Measurements from ENCODE around the gene IL36G. TPM values are rescaled to one million over a fixed set of nuclear protein-coding genes. Genes with fewer than 3 reads are reported as not detected.

Gene IL36G
- total RNA-seq, 5 donors from 2014 or later (not counting 1 experiment from before 2014, with no cell fraction given) = not detected

- ChIA-PET POLR2A (no interaction called here), CTCF (no interaction called here)
- no peaks in the 10 kb centered on the region for H3K9me3 ChIP-seq
- H3K4me3 ChIP-seq (ENCODE audit: control insufficient read depth in 1 of 2, extremely low read depth in 1 of 2, low read length in 1 of 2) = no peak overlapping the region
- Mint-ChIP-seq H3K9me3 (no peaks in the 10 kb centered on the region), H3K4me3 (no peak overlapping the region), H3K36me3 (no peaks in the 10 kb centered on the region), H3K4me1 (no peaks in the 10 kb centered on the region), H3K27ac (no peak overlapping the region), H3K27me3 (no peaks in the 10 kb centered on the region)
- H3K27me3 ChIP-seq (replicated peaks in 1 of 2; ENCODE audit: control insufficient read depth in 2 of 2, extremely low read depth in 1 of 2, insufficient read depth in 2 of 2, low read length in 1 of 2) = peaks cover 0 to 8% of the 10 kb centered on the region in 2 experiments
- WGBS (ENCODE audit: insufficient coverage) = no CpG with 5 or more reads among the region's 3 CpGs
- DNase-seq = no peak
- ATAC-seq (replicated peaks in 1 of 4) = no peak
- H3K27ac ChIP-seq (ENCODE audit: low read length) = no peak overlapping the region
- no peaks in the 10 kb centered on the region for H3K4me1 ChIP-seq (ENCODE audit: control insufficient read depth in 1 of 2, extremely low read depth in 1 of 2, insufficient read depth in 2 of 2, low read length in 2 of 2)
- H3K36me3 ChIP-seq (ENCODE audit: control insufficient read depth in 2 of 2, extremely low read depth in 1 of 2, insufficient read depth in 1 of 2, low read length in 1 of 2) = no peaks in the 10 kb centered on the region
These were observed 15.3 kb upstream of the IL36G start for GRCh38 chr2:112962308-112963175.

GRCh38 chr2:112967023-112967422 is 10.8 kb upstream of the IL36G start:
- no peak overlapping the region for H3K4me3 Mint-ChIP-seq
- Histone ChIP-seq H3K27me3 (replicated peaks in 1 of 2; ENCODE audit: control insufficient read depth in 2 of 2, extremely low read depth in 1 of 2, insufficient read depth in 2 of 2, low read length in 1 of 2) (no peaks in the 10 kb centered on the region), H3K4me1 (ENCODE audit: control insufficient read depth in 1 of 2, extremely low read depth in 1 of 2, insufficient read depth in 2 of 2, low read length in 2 of 2) (peaks cover 2 to 6% of the 10 kb centered on the region in 2 experiments), H3K36me3 (ENCODE audit: control insufficient read depth in 2 of 2, extremely low read depth in 1 of 2, insufficient read depth in 1 of 2, low read length in 1 of 2) (no peaks in the 10 kb centered on the region), H3K27ac (ENCODE audit: low read length) (no peak overlapping the region), H3K9me3 (no peaks in the 10 kb centered on the region), H3K4me3 (ENCODE audit: control insufficient read depth in 1 of 2, extremely low read depth in 1 of 2, low read length in 1 of 2) (no peak overlapping the region)
- H3K9me3 Mint-ChIP-seq = peaks cover 0 to 5% (median 0%) of the 10 kb centered on the region in 3 donors
- WGBS (ENCODE audit: insufficient coverage) = no CpG with 5 or more reads among the region's 2 CpGs
- H3K27ac Mint-ChIP-seq = no peak overlapping the region
- ChIA-PET CTCF (interaction anchor here in 1 of 2 donors (0.8 kb wide), 1 partner anchor 12 kb away, joined by 4 read pairs; no protein-coding TSS in a partner anchor), POLR2A (no interaction called here)
- no peaks in the 10 kb centered on the region for H3K36me3 Mint-ChIP-seq
- ATAC-seq (replicated peaks in 1 of 4) (no peak), DNase-seq (no peak)
- H3K4me1 Mint-ChIP-seq = peaks cover 5 to 9% (median 8%) of the 10 kb centered on the region in 3 donors
- no peaks in the 10 kb centered on the region for H3K27me3 Mint-ChIP-seq

GRCh38 chr2:112972423-112973086 is 5.3 kb upstream of the IL36G start:
- Histone ChIP-seq H3K4me3 (ENCODE audit: control insufficient read depth in 1 of 2, extremely low read depth in 1 of 2, low read length in 1 of 2) (no peak overlapping the region), H3K4me1 (ENCODE audit: control insufficient read depth in 1 of 2, extremely low read depth in 1 of 2, insufficient read depth in 2 of 2, low read length in 2 of 2) (peaks cover 5 to 11% of the 10 kb centered on the region in 2 experiments), H3K27ac (ENCODE audit: low read length) (no peak overlapping the region), H3K36me3 (ENCODE audit: control insufficient read depth in 2 of 2, extremely low read depth in 1 of 2, insufficient read depth in 1 of 2, low read length in 1 of 2) (no peaks in the 10 kb centered on the region), H3K9me3 (no peaks in the 10 kb centered on the region), H3K27me3 (replicated peaks in 1 of 2; ENCODE audit: control insufficient read depth in 2 of 2, extremely low read depth in 1 of 2, insufficient read depth in 2 of 2, low read length in 1 of 2) (peaks cover 0 to 6% of the 10 kb centered on the region in 2 experiments)
- no peak for DNase-seq
- Mint-ChIP-seq H3K4me1 (peaks cover 5 to 18% (median 16%) of the 10 kb centered on the region in 3 donors), H3K27me3 (peaks cover 0 to 6% of the 10 kb centered on the region in 2 donors), H3K36me3 (no peaks in the 10 kb centered on the region), H3K27ac (no peak overlapping the region), H3K9me3 (peaks cover 0 to 5% (median 0%) of the 10 kb centered on the region in 3 donors), H3K4me3 (no peak overlapping the region)
- ATAC-seq (replicated peaks in 1 of 4) = no peak
- WGBS (ENCODE audit: insufficient coverage) = 90% methylated on average over 2 of the region's 5 CpGs
- ChIA-PET POLR2A (no interaction called here), CTCF (no interaction called here)

- Histone ChIP-seq H3K9me3 (no peaks in the 10 kb centered on the region), H3K4me1 (ENCODE audit: control insufficient read depth in 1 of 2, extremely low read depth in 1 of 2, insufficient read depth in 2 of 2, low read length in 2 of 2) (peaks cover 6 to 14% of the 10 kb centered on the region in 2 experiments), H3K4me3 (ENCODE audit: control insufficient read depth in 1 of 2, extremely low read depth in 1 of 2, low read length in 1 of 2) (no peak overlapping the region), H3K27ac (ENCODE audit: low read length) (no peak overlapping the region), H3K27me3 (replicated peaks in 1 of 2; ENCODE audit: control insufficient read depth in 2 of 2, extremely low read depth in 1 of 2, insufficient read depth in 2 of 2, low read length in 1 of 2) (peaks cover 0 to 10% of the 10 kb centered on the region in 2 experiments), H3K36me3 (ENCODE audit: control insufficient read depth in 2 of 2, extremely low read depth in 1 of 2, insufficient read depth in 1 of 2, low read length in 1 of 2) (no peaks in the 10 kb centered on the region)
- H3K27me3 Mint-ChIP-seq = peaks cover 0 to 6% of the 10 kb centered on the region in 2 donors
- CTCF ChIA-PET = no interaction called here
- no peak for DNase-seq
- no peak overlapping the region for H3K27ac Mint-ChIP-seq
- H3K4me3 Mint-ChIP-seq = no peak overlapping the region
- POLR2A ChIA-PET = no interaction called here
- peaks cover 0 to 5% (median 0%) of the 10 kb centered on the region in 3 donors for H3K9me3 Mint-ChIP-seq
- no peaks in the 10 kb centered on the region for H3K36me3 Mint-ChIP-seq
- ATAC-seq (replicated peaks in 1 of 4) = no peak
- 90% methylated on average over 1 of the region's 2 CpGs for WGBS (ENCODE audit: insufficient coverage)
- peaks cover 5 to 24% (median 16%) of the 10 kb centered on the region in 3 donors for H3K4me1 Mint-ChIP-seq
These were observed 4.7 kb upstream of the IL36G start for GRCh38 chr2:112973156-112973555.

GRCh38 chr2:112979731-112980130 is 1.9 kb downstream of the IL36G start:
- Histone ChIP-seq H3K4me1 (ENCODE audit: control insufficient read depth in 1 of 2, extremely low read depth in 1 of 2, insufficient read depth in 2 of 2, low read length in 2 of 2) (peaks cover 17 to 28% of the 10 kb centered on the region in 2 experiments), H3K9me3 (no peaks in the 10 kb centered on the region), H3K27me3 (replicated peaks in 1 of 2; ENCODE audit: control insufficient read depth in 2 of 2, extremely low read depth in 1 of 2, insufficient read depth in 2 of 2, low read length in 1 of 2) (peaks cover 0 to 8% of the 10 kb centered on the region in 2 experiments), H3K36me3 (ENCODE audit: control insufficient read depth in 2 of 2, extremely low read depth in 1 of 2, insufficient read depth in 1 of 2, low read length in 1 of 2) (no peaks in the 10 kb centered on the region), H3K27ac (ENCODE audit: low read length) (no peak overlapping the region), H3K4me3 (ENCODE audit: control insufficient read depth in 1 of 2, extremely low read depth in 1 of 2, low read length in 1 of 2) (no peak overlapping the region)
- H3K36me3 Mint-ChIP-seq = no peaks in the 10 kb centered on the region
- DNase-seq = no peak
- H3K4me3 Mint-ChIP-seq = no peak overlapping the region
- ChIA-PET CTCF (interaction anchor here in 1 of 2 donors (0.6 kb wide), 3 partner anchors 158 to 210 kb away, joined by 3 to 7 read pairs (median 3); no protein-coding TSS in a partner anchor), POLR2A (no interaction called here)
- no peaks in the 10 kb centered on the region for H3K9me3 Mint-ChIP-seq
- H3K27me3 Mint-ChIP-seq = peaks cover 0 to 6% of the 10 kb centered on the region in 2 donors
- ATAC-seq (replicated peaks in 1 of 4) = no peak
- H3K4me1 Mint-ChIP-seq = peaks cover 8 to 41% (median 29%) of the 10 kb centered on the region in 3 donors
- H3K27ac Mint-ChIP-seq = peak overlapping the region in 1 of 2 donors; percentile 71
- 100% methylated on average over 1 of the region's 1 CpG for WGBS (ENCODE audit: insufficient coverage)

- ATAC-seq (replicated peaks in 1 of 4) (no peak), DNase-seq (no peak)
- Mint-ChIP-seq H3K27ac (peak overlapping the region in 1 of 2 donors; percentile 90), H3K4me1 (peaks cover 14 to 49% (median 35%) of the 10 kb centered on the region in 3 donors), H3K4me3 (no peak overlapping the region), H3K27me3 (peaks cover 0 to 6% of the 10 kb centered on the region in 2 donors), H3K36me3 (no peaks in the 10 kb centered on the region), H3K9me3 (no peaks in the 10 kb centered on the region)
- Histone ChIP-seq H3K36me3 (ENCODE audit: control insufficient read depth in 2 of 2, extremely low read depth in 1 of 2, insufficient read depth in 1 of 2, low read length in 1 of 2) (no peaks in the 10 kb centered on the region), H3K4me3 (ENCODE audit: control insufficient read depth in 1 of 2, extremely low read depth in 1 of 2, low read length in 1 of 2) (no peak overlapping the region), H3K27ac (ENCODE audit: low read length) (no peak overlapping the region), H3K9me3 (no peaks in the 10 kb centered on the region), H3K27me3 (replicated peaks in 1 of 2; ENCODE audit: control insufficient read depth in 2 of 2, extremely low read depth in 1 of 2, insufficient read depth in 2 of 2, low read length in 1 of 2) (peaks cover 0 to 8% of the 10 kb centered on the region in 2 experiments), H3K4me1 (ENCODE audit: control insufficient read depth in 1 of 2, extremely low read depth in 1 of 2, insufficient read depth in 2 of 2, low read length in 2 of 2) (peaks cover 23 to 36% of the 10 kb centered on the region in 2 experiments)
- WGBS (ENCODE audit: insufficient coverage) = no CpG with 5 or more reads among the region's 1 CpG
- ChIA-PET CTCF (interaction anchor here in 1 of 2 donors (0.6 kb wide), 1 partner anchor 158 kb away, joined by 3 read pairs; no protein-coding TSS in a partner anchor), POLR2A (no interaction called here)
These were observed 2.7 kb downstream of the IL36G start for GRCh38 chr2:112980537-112980936.

Data from T-cell (primary cell).